Measurements from ENCODE around the gene INTS14. TPM values are rescaled to one million over a fixed set of nuclear protein-coding genes. Genes with fewer than 3 reads are reported as not detected.

Gene INTS14
- total and polyA plus RNA-seq, 9 of the 15 experiments (the other 6 are each of a cell fraction or from before 2014, with no cell fraction given) = 30.5 to 92.4 (median 46.5) TPM

GRCh38 chr15:65530318-65531111 lies 80.4 kb downstream of the INTS14 start, which contains the start of gene HACD3 (continued):
- no peak for TF ChIP-seq MITF (IDR thresholded peaks at IDR 0.05)
- no peak for TF ChIP-seq CREB3 (tag; conservative IDR thresholded peaks at IDR 0.05; ENCODE audit: low read depth)
- TF ChIP-seq ZBTB11 (CRISPR knock-in tag; IDR thresholded peaks at IDR 0.05) = 0 out of 6 replicates have a peak, but pooled peaks of 1 of the 3 experiments have one; percentile 0
- TF ChIP-seq SMARCB1 (IDR thresholded peaks at IDR 0.05; ENCODE audit: insufficient read length, low read depth) = no peak
- TF ChIP-seq ELK3 (CRISPR knock-in tag; IDR thresholded peaks at IDR 0.05) = no peak
- no peak for TF ChIP-seq U2AF2 (optimal IDR thresholded peaks at IDR 0.05; ENCODE audit: low read depth, low read length)
- no peak for TF ChIP-seq ZNF263 (CRISPR knock-in tag; IDR thresholded peaks at IDR 0.05; ENCODE audit: borderline replicate concordance)
- TF ChIP-seq FOSL1 (tag; conservative IDR thresholded peaks at IDR 0.05) = no peak
- TF ChIP-seq, protein P1, sequence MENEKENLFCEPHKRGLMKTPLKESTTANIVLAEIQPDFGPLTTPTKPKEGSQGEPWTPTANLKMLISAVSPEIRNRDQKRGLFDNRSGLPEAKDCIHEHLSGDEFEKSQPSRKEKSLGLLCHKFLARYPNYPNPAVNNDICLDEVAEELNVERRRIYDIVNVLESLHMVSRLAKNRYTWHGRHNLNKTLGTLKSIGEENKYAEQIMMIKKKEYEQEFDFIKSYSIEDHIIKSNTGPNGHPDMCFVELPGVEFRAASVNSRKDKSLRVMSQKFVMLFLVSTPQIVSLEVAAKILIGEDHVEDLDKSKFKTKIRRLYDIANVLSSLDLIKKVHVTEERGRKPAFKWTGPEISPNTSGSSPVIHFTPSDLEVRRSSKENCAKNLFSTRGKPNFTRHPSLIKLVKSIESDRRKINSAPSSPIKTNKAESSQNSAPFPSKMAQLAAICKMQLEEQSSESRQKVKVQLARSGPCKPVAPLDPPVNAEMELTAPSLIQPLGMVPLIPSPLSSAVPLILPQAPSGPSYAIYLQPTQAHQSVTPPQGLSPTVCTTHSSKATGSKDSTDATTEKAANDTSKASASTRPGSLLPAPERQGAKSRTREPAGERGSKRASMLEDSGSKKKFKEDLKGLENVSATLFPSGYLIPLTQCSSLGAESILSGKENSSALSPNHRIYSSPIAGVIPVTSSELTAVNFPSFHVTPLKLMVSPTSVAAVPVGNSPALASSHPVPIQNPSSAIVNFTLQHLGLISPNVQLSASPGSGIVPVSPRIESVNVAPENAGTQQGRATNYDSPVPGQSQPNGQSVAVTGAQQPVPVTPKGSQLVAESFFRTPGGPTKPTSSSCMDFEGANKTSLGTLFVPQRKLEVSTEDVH (IDR thresholded peaks at IDR 0.05; ENCODE audit: low read depth, partially characterized antibody) = no peak
- no peak for TF ChIP-seq ZNF77 (CRISPR knock-in tag; IDR thresholded peaks at IDR 0.05)
- no peak for TF ChIP-seq THRB (CRISPR knock-in tag; conservative IDR thresholded peaks at IDR 0.05)
- TF ChIP-seq, protein P2, sequence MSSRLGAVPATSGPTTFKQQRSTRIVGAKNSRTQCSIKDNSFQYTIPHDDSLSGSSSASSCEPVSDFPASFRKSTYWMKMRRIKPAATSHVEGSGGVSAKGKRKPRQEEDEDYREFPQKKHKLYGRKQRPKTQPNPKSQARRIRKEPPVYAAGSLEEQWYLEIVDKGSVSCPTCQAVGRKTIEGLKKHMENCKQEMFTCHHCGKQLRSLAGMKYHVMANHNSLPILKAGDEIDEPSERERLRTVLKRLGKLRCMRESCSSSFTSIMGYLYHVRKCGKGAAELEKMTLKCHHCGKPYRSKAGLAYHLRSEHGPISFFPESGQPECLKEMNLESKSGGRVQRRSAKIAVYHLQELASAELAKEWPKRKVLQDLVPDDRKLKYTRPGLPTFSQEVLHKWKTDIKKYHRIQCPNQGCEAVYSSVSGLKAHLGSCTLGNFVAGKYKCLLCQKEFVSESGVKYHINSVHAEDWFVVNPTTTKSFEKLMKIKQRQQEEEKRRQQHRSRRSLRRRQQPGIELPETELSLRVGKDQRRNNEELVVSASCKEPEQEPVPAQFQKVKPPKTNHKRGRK (tag; IDR thresholded peaks at IDR 0.05) = no peak
